ENCODE data around the gene COL15A1. TPM values are rescaled to one million over a fixed set of nuclear protein-coding genes. Genes with fewer than 3 reads are reported as not detected.
A peak's percentile ranks its signal among the peaks of the same experiment; 100 is the strongest.

COL15A1 gene
- total and polyA plus RNA-seq, 2 of the 13 experiments (the other 11 are each of a cell fraction or from before 2014, with no cell fraction given), result not detected

- no peak for TF ChIP-seq ZNF318 (CRISPR knock-in tag; IDR thresholded peaks at IDR 0.05)
- TF ChIP-seq KDM2A (CRISPR knock-in tag; IDR thresholded peaks at IDR 0.05; ENCODE audit: borderline replicate concordance, low read depth), result peak; percentile 71; the same call in 1 of the 2 replicates
- no peak for TF ChIP-seq E2F5 (CRISPR knock-in tag; conservative IDR thresholded peaks at IDR 0.05)
- TF ChIP-seq ZNF646 (CRISPR knock-in tag; IDR thresholded peaks at IDR 0.05), result no peak
- no peak for TF ChIP-seq ZNF143 (CRISPR knock-in tag; IDR thresholded peaks at IDR 0.05)
- TF ChIP-seq NFYC (CRISPR knock-in tag; IDR thresholded peaks at IDR 0.05), result no peak
- no peak for TF ChIP-seq CHD4 (IDR thresholded peaks at IDR 0.05; ENCODE audit: borderline replicate concordance, low read length)
- no peak for TF ChIP-seq SRF (IDR thresholded peaks at IDR 0.05; ENCODE audit: low read depth, low read length)
- TF ChIP-seq PRMT3 (CRISPR knock-in tag; IDR thresholded peaks at IDR 0.05; ENCODE audit: borderline replicate concordance, low read depth), result 0 out of 2 replicates have a peak, but pooled peaks have one; percentile 51
- TF ChIP-seq ZNF354B (CRISPR knock-in tag; IDR thresholded peaks at IDR 0.05), result no peak
- no peak for TF ChIP-seq FOXP1 (IDR thresholded peaks at IDR 0.05)
- TF ChIP-seq FOXP1 (CRISPR knock-in tag; IDR thresholded peaks at IDR 0.05), result no peak
- no peak for TF ChIP-seq ZNF326 (CRISPR knock-in tag; IDR thresholded peaks at IDR 0.05; ENCODE audit: borderline replicate concordance)
- 0 out of 2 replicates have a peak, but pooled peaks have one; percentile 49 for TF ChIP-seq CCDC6 (CRISPR knock-in tag; IDR thresholded peaks at IDR 0.05)
Measured at GRCh38 chr9:98974994-98975712, 31.4 kb downstream of the COL15A1 start (continued).
